Measurements from ENCODE around the gene C1orf53.
"Not testable (repeated sequence)": the region's sequence is repeated elsewhere in the genome, so short reads cannot be mapped to it uniquely, and the experiment has no call there.

Gene C1orf53

DNA sequence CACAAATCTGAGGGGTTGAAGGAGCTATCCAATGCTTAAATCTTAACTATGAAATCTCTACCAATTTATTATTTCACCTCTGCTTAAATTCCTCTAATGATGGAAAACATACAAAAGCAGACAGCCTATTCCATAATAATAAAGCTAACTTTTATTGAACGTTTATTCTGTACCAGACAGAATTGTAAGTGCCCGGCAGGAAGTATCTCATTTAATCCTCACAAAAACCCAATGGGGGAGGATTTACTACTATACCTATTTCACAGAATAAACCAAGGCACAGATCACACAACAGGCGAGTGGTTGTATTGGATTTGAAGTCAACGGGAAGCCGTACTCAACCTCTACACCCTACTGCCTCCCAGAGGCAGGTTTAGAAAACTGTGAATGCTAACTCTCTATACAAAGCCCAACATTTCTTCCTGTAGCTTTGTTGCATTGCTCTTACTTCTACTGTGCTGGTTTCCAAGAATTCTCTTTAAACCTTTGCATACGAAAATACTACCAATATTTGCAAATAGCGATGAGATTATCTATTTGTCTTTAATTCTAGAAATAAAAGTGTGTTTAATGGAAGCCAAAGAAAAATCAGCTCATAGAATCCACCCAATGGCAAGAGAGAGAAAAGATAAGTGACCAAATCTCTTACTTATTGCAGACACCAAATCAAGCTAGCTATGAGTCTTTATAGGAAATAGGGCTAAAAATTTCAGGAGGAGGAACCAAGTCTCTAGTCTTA, 33.5 kb upstream of the C1orf53 start:
- TF ChIP-seq, protein P1, sequence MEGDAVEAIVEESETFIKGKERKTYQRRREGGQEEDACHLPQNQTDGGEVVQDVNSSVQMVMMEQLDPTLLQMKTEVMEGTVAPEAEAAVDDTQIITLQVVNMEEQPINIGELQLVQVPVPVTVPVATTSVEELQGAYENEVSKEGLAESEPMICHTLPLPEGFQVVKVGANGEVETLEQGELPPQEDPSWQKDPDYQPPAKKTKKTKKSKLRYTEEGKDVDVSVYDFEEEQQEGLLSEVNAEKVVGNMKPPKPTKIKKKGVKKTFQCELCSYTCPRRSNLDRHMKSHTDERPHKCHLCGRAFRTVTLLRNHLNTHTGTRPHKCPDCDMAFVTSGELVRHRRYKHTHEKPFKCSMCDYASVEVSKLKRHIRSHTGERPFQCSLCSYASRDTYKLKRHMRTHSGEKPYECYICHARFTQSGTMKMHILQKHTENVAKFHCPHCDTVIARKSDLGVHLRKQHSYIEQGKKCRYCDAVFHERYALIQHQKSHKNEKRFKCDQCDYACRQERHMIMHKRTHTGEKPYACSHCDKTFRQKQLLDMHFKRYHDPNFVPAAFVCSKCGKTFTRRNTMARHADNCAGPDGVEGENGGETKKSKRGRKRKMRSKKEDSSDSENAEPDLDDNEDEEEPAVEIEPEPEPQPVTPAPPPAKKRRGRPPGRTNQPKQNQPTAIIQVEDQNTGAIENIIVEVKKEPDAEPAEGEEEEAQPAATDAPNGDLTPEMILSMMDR (IDR thresholded peaks at IDR 0.05; ENCODE audit: low read depth, low read length, missing control alignments): peak; percentile 81
- peak; percentile 21 for DNase-seq (ENCODE audit: low read depth)
- H3K4me3 ChIP-seq (ENCODE audit: low read depth, low read length): no peak overlapping the region

DNA sequence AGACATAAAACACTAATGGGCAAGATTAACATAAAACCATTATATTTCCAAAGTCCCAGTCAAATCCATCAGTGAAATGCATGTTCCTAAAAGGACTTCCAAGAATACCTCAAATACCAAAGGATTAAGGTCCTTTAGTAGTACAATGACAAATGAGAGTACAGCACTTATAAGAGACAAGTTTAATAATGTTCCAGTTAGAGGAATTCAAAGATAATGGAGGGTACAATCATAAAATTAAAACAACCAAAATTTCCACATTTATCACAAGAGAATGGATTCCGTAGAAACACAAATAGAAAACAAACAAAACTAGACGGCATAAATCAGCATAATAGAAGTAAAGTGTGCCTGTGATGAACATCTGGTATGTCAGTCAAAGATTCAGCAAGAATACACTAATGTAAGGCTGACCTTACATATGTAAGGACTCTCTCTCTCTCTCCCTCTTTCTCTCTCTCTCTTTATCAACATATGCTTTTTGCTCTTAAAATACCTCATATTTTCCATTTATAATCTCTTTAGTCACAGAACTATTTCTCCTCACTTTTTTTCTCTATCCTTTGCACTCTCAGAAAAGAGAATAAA, 32.8 kb upstream of the C1orf53 start:
- TF ChIP-seq, protein P1 (IDR thresholded peaks at IDR 0.05; ENCODE audit: low read depth, low read length, missing control alignments): no peak
- no peak for DNase-seq (ENCODE audit: low read depth)
- no peak overlapping the region for H3K4me3 ChIP-seq (ENCODE audit: low read depth, low read length)

- no peak overlapping the region for H3K4me3 ChIP-seq (ENCODE audit: low read depth, low read length)
- TF ChIP-seq, protein P1 (IDR thresholded peaks at IDR 0.05; ENCODE audit: low read depth, low read length, missing control alignments): no peak
- no peak for DNase-seq (ENCODE audit: low read depth)
Measured at GRCh38 chr1:197876894-197877293, 25.5 kb upstream of the C1orf53 start.

GRCh38 chr1:197880385-197880784, 22.0 kb upstream of the C1orf53 start:
- DNase-seq (ENCODE audit: low read depth); H3K4me3 ChIP-seq (ENCODE audit: low read depth, low read length): not testable (repeated sequence)

DNA sequence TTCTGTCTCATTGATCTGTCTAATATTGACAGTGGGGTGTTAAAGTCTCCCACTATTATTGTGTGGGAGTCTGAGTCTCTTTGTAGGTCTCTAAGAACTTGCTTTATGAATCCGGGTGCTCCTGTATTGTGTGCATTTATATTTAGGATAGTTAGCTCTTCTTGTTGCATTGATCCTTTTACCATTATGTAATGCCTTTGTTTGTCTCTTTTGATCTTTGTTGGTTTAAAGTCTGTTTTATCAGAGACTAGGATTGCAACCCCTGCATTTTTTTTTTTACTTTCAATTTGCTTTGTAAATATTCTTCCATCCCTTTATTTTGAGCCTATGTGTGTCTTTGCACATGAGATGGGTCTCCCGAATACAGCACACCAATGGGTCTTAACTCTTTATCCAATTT, 20.2 kb upstream of the C1orf53 start:
- not testable (repeated sequence) for DNase-seq (ENCODE audit: low read depth); H3K4me3 ChIP-seq (ENCODE audit: low read depth, low read length)

DNA sequence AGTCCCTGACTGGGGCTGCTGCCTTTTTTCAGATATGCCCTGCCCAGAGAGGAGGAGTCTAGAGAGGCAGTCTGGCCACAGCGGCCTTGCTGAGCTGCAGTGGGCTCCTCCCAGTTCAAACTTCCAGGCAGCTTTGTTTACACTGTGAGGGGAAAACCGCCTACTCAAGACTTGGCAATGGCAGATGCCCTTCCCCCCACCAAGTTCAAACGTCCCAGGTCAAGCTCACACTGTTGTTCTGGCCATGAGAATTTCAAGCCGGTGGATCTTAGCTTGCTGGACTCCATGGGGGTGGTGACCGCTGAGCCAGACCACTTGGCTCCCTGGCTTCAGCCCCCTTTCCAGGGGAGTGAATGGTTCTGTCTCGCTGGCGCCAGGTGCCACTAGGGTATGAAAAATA, 18.3 kb upstream of the C1orf53 start:
- TF ChIP-seq, protein P1 (IDR thresholded peaks at IDR 0.05; ENCODE audit: low read depth, low read length, missing control alignments): no peak
- no peak for DNase-seq (ENCODE audit: low read depth)
- H3K4me3 ChIP-seq (ENCODE audit: low read depth, low read length): no peak overlapping the region

GRCh38 chr1:197890936-197891335, 11.5 kb upstream of the C1orf53 start:
- DNase-seq (ENCODE audit: low read depth): no peak
- H3K4me3 ChIP-seq (ENCODE audit: low read depth, low read length): no peak overlapping the region
- TF ChIP-seq, protein P1 (IDR thresholded peaks at IDR 0.05; ENCODE audit: low read depth, low read length, missing control alignments): no peak

GRCh38 chr1:197892684-197893083, 9.7 kb upstream of the C1orf53 start:
- H3K4me3 ChIP-seq (ENCODE audit: low read depth, low read length): no peak overlapping the region
- TF ChIP-seq, protein P1 (IDR thresholded peaks at IDR 0.05; ENCODE audit: low read depth, low read length, missing control alignments): no peak
- DNase-seq (ENCODE audit: low read depth): no peak
